K562 (cell line): ENCODE results near the gene SYPL2. TPM values are rescaled to one million over a fixed set of nuclear protein-coding genes. Genes with fewer than 3 reads are reported as not detected.
A peak's percentile ranks its signal among the peaks of the same experiment; 100 is the strongest.

Source experiments
- ATAC-seq: fragments of 200-7000 bp; cut with Tn5 transposase; 3 replicates; pipeline ENCODE4 v1.9.1; 2020; ENCODE audit warnings: moderate library complexity
- BruUV-seq: library from RNA; stranded (reverse); fragments of 400-500 nt; replicated peaks from 2 replicates; lab custom pipeline; 2021; lab: Mats Ljungman, UMichigan
- CTCF ChIA-PET: fragments of 300-600 bp; formaldehyde crosslinking; extraction: SDS; loops from one replicate; lab custom pipeline; 2021; ENCODE audit warnings: low intra/inter-chr PET ratio; lab: Yijun Ruan, JAX
- POLR2A ChIA-PET: fragments of 300-600, 350-650 bp; sonication (Branson Sonifier 250); formaldehyde crosslinking; extraction: SDS; loops from one replicate; lab custom pipeline; 2021; ENCODE audit warnings: antibody characterized with exemption, inconsistent platforms; lab: Yijun Ruan, JAX
- DNase-seq, 4 experiments: peaks; one replicate each; pipeline versions ENCODE4 v3.0.0 to v3.0.0-alpha.2; 2011 to 2018; ENCODE audit warnings: low spot score in 3 of 4, mixed read lengths in 3 of 4; ENCODE audit errors: extremely low read depth in 1 of 4
- FAIRE-seq: peaks from 2 replicates; lab custom pipeline; 2011; peaks lifted over from hg19 to GRCh38; lab: Jason Lieb, UNC
- H2AFZ ChIP-seq: 2 replicates; pipeline ENCODE4 v1.6.0; 2011; ENCODE audit warnings: low read depth, low read length, control low read depth, inconsistent platforms
- H3K27ac ChIP-seq: fragments of 200-600 bp; 3 replicates; pipeline ENCODE4 v1.8.0; 2011; ENCODE audit warnings: low read depth, mild to moderate bottlenecking, control low read depth, inconsistent platforms, low read length, moderate library complexity, mixed read lengths; ENCODE audit errors: extremely low read depth
- H3K27me3 ChIP-seq, 2 experiments: fragments of 300-600 bp in 1 of 2; 2 replicates in 1 of 2; 3 replicates in 1 of 2; pipeline versions ENCODE4 v1.6.0 to v1.8.0; 2011; ENCODE audit warnings: inconsistent platforms in 2 of 2, low read length in 2 of 2, mild to moderate bottlenecking in 1 of 2, mixed read lengths in 1 of 2, moderate library complexity in 1 of 2; ENCODE audit not compliant: control insufficient read depth in 2 of 2, insufficient read depth in 2 of 2
- H3K36me3 ChIP-seq: fragments of 300-600 bp; 3 replicates; pipeline ENCODE4 v1.8.0; 2011; ENCODE audit warnings: mild to moderate bottlenecking, low read length, inconsistent platforms; ENCODE audit not compliant: control insufficient read depth, insufficient read depth
- H3K4me1 ChIP-seq, 2 experiments: fragments of 200-600 bp in 1 of 2; replicated peaks in 1 of 2; 2 replicates in 1 of 2; 3 replicates in 1 of 2; pipeline versions ENCODE4 v1.5.1 to v1.8.0; 2011; ENCODE audit warnings: inconsistent platforms in 2 of 2, low read length in 2 of 2, mild to moderate bottlenecking in 1 of 2, mixed read lengths in 1 of 2, moderate library complexity in 1 of 2; ENCODE audit not compliant: control insufficient read depth in 2 of 2, insufficient read depth in 2 of 2
- H3K4me2 ChIP-seq: 2 replicates; pipeline ENCODE4 v1.6.1; 2011; ENCODE audit warnings: low read length, control low read depth, inconsistent platforms, mixed read lengths; ENCODE audit not compliant: insufficient read depth
- H3K4me3 ChIP-seq: fragments of 200-600 bp; sonication (generic), shearing (Covaris generic); 2 replicates; pipeline ENCODE4 v1.5.1; 2016; ENCODE audit warnings: control low read depth, inconsistent platforms
- H3K79me2 ChIP-seq: fragments of 200-600 bp; 3 replicates; pipeline ENCODE4 v1.8.0; 2011; ENCODE audit warnings: low read length, inconsistent platforms; ENCODE audit not compliant: control insufficient read depth, insufficient read depth
- H3K9ac ChIP-seq, 2 experiments: 2 replicates each; pipeline versions ENCODE4 v1.6.0 to v1.6.1; 2011; ENCODE audit warnings: low read depth in 2 of 2, low read length in 2 of 2, control low read depth in 1 of 2, inconsistent platforms in 1 of 2, mild to moderate bottlenecking in 1 of 2, mixed read lengths in 1 of 2; ENCODE audit not compliant: insufficient read depth in 1 of 2
- H3K9me1 ChIP-seq: one replicate; pipeline ENCODE4 v1.6.0; 2011; ENCODE audit warnings: inconsistent platforms, mild to moderate bottlenecking, low read length, moderate library complexity; ENCODE audit not compliant: control insufficient read depth, insufficient read depth
- H3K9me3 ChIP-seq: replicated peaks from 2 replicates; pipeline ENCODE4 v1.5.1; 2011; ENCODE audit warnings: low read depth, low read length, inconsistent platforms; ENCODE audit not compliant: control insufficient read depth, insufficient read depth
- H4K20me1 ChIP-seq: replicated peaks from 2 replicates; pipeline ENCODE4 v1.6.1; 2011; ENCODE audit warnings: low read length, inconsistent platforms, mixed read lengths; ENCODE audit not compliant: control insufficient read depth, insufficient read depth
- NCOA4 ChIP-seq: fragments of 450-650 bp; IDR thresholded peaks from 2 replicates; pipeline ENCODE4 v1.6.1; 2018; ENCODE audit warnings: mild to moderate bottlenecking; ENCODE audit not compliant: partially characterized antibody
- POLR2H ChIP-seq: IDR thresholded peaks from 2 replicates; pipeline ENCODE4 v1.6.1; 2016; ENCODE audit warnings: missing genetic modification characterization, low read depth, mild to moderate bottlenecking, control low read depth, missing compliant biosample characterization, moderate library complexity
- PPARD ChIP-seq: fragments of 250-450 bp; sonication (Bioruptor Pico); IDR thresholded peaks from 2 replicates; pipeline ENCODE4 v1.8.0; 2022; ENCODE audit warnings: inconsistent platforms, mild to moderate bottlenecking, moderate library complexity
- SMC3 ChIP-seq: conservative IDR thresholded peaks from 2 replicates; pipeline ENCODE4 v1.6.1; 2011; ENCODE audit warnings: low read depth, low read length, improper control_type of control experiment; ENCODE audit not compliant: insufficient read depth
- WGBS: fragments of 100-300 bp; shearing (Covaris generic); methylation state at CpG from one replicate; pipeline ENCODE4 v1.1.6; 2016; ENCODE audit warnings: low coverage, mixed read lengths; ENCODE audit not compliant: insufficient coverage; ENCODE audit errors: missing lambda C conversion rate; 5-methylcytosine and 5-hydroxymethylcytosine counted together
- in situ Hi-C: fragments of 300-500 bp; cut with MboI; formaldehyde crosslinking; loops from 4 replicates; pipeline ENCODE4 v1.15.0; 2018; ENCODE audit warnings: inconsistent platforms, mixed read lengths
- intact Hi-C: fragments of 100-400 bp; cut with micrococcal nuclease; formaldehyde crosslinking; loops from 2 replicates; pipeline ENCODE4 v1.14.2; 2022
- polyA plus RNA-seq, 8 experiments: library from polyadenylated mRNA; depleted of rRNA in 4 of 8; stranded (reverse) in 5 of 8; unstranded in 3 of 8; fragments of >200 nt; fragmentation: Nextera tagmentation in 2 of 8; fragmentation: Illumina TruSeq in 1 of 8; extraction: Ambion mirVana in 2 of 8; extraction: Trizol in 1 of 8; gene quantifications; 2 replicates each; pipeline versions ENCODE4 v1.2.1 to v1.2.3, GENCODE V29; 2011 to 2014; ENCODE audit warnings: inconsistent platforms in 1 of 8, missing spikeins in 1 of 8
- total RNA-seq, 7 experiments: library from RNA; depleted of rRNA in 6 of 7; stranded (reverse); fragments of >200 nt in 6 of 7; fragmentation: Illumina TruSeq in 2 of 7; extraction: Trizol in 2 of 7; gene quantifications; 2 replicates each; pipeline versions ENCODE4 v1.2.1 to v1.2.3, GENCODE V29; 2011 to 2021; ENCODE audit warnings: low replicate concordance in 1 of 7
- TF ChIP-seq, protein P1 (sequence below): fragments of 450-650 bp; IDR thresholded peaks from 2 replicates; pipeline ENCODE4 v1.6.1; 2016; ENCODE audit warnings: mild to moderate bottlenecking, moderate library complexity
- TF ChIP-seq, protein P2 (sequence below): sonication (generic); IDR thresholded peaks from 2 replicates; pipeline ENCODE4 v1.6.1; 2016

Gene SYPL2
- total and polyA plus RNA-seq, 9 of the 15 experiments (the other 6 are each of a cell fraction or from before 2014, with no cell fraction given), result 0.03 to 0.20 (median 0.07) TPM; not detected in 2

DNA sequence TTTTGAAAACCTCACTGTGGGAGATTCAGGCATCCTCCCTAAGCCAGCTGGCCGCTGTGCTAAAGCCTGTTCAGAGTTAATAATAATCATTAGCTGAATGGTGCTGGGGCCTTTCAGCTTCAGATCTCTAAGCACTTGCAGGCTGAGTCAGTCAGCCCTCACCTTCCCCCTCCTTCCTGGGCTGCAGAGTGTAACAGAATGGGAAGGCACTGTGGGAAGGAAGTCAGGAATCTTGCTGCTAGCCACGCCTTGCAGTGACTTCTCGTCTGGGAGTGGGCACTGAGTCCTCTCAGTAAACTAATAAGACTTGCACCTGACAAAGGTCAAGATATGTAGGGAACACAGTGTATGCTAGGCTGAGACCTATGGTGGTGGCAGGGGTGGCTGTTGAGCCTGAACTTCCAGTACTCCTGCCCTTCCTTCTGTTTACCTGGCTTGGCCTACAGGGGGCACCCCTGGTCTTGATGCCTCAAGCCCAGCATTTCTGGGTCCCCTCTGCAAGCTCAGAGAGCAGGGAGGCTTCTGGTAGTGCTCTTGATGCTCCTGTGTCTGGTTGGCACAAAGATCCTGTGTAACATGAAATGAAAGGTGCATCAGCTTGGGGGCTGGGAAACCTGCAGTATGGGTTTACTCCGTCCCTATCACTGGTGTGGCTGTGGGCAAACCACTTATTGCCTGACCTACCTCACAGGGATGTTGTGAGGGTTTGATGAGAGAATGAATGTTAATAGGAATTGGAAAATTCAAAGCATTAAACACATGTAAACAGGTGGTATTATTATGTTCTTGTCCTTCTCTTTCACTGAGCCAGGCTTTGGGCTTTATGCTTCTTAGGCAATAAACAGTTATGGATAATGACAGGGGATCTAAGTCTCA lies 33.6 kb downstream of the SYPL2 start:
- BruUV-seq, result no TSS peak
- WGBS, result 70% methylated on average over 4 of the region's 4 CpGs
- FAIRE-seq, result peak; percentile 68
- Histone ChIP-seq H2AFZ (no peak overlapping the region), H3K9me1 (no peaks in the 10 kb centered on the region), H3K79me2 (no peaks in the 10 kb centered on the region), H3K27ac (no peak overlapping the region), H3K4me2 (no peak overlapping the region), H3K9ac (no peak overlapping the region), H3K27me3 (no peaks in the 10 kb centered on the region), H3K4me1 (peaks cover 16 to 35% of the 10 kb centered on the region in 2 experiments), H3K4me3 (no peak overlapping the region), H3K9me3 (no peaks in the 10 kb centered on the region), H4K20me1 (no peaks in the 10 kb centered on the region; the same call in 1 of the 2 replicates), H3K36me3 (peaks cover 26% of the 10 kb centered on the region; the same call in 2 of the 3 replicates)
- peak; percentile 54 to 81 (median 66) for DNase-seq
- ChIA-PET POLR2A (interaction anchor here (0.7 to 3.1 kb wide), 4 partner anchors 8 to 35 kb away, joined by 4 to 17 read pairs (median 8); partner anchors contain the start of gene AMIGO1), CTCF (interaction anchor here (0.9 to 6.4 kb wide), 2 partner anchors 31 to 35 kb away, joined by 5 to 84 read pairs; no protein-coding TSS in a partner anchor)
- ATAC-seq, result peak; percentile 79
- intact Hi-C loops, result loop anchor here (1.0 kb wide), 1 partner anchor 32 kb away; no protein-coding TSS in a partner anchor
- in situ Hi-C loops, result loop anchor here (5.0 kb wide), 1 partner anchor 32 kb away; no protein-coding TSS in a partner anchor
- TF ChIP-seq, protein P1, sequence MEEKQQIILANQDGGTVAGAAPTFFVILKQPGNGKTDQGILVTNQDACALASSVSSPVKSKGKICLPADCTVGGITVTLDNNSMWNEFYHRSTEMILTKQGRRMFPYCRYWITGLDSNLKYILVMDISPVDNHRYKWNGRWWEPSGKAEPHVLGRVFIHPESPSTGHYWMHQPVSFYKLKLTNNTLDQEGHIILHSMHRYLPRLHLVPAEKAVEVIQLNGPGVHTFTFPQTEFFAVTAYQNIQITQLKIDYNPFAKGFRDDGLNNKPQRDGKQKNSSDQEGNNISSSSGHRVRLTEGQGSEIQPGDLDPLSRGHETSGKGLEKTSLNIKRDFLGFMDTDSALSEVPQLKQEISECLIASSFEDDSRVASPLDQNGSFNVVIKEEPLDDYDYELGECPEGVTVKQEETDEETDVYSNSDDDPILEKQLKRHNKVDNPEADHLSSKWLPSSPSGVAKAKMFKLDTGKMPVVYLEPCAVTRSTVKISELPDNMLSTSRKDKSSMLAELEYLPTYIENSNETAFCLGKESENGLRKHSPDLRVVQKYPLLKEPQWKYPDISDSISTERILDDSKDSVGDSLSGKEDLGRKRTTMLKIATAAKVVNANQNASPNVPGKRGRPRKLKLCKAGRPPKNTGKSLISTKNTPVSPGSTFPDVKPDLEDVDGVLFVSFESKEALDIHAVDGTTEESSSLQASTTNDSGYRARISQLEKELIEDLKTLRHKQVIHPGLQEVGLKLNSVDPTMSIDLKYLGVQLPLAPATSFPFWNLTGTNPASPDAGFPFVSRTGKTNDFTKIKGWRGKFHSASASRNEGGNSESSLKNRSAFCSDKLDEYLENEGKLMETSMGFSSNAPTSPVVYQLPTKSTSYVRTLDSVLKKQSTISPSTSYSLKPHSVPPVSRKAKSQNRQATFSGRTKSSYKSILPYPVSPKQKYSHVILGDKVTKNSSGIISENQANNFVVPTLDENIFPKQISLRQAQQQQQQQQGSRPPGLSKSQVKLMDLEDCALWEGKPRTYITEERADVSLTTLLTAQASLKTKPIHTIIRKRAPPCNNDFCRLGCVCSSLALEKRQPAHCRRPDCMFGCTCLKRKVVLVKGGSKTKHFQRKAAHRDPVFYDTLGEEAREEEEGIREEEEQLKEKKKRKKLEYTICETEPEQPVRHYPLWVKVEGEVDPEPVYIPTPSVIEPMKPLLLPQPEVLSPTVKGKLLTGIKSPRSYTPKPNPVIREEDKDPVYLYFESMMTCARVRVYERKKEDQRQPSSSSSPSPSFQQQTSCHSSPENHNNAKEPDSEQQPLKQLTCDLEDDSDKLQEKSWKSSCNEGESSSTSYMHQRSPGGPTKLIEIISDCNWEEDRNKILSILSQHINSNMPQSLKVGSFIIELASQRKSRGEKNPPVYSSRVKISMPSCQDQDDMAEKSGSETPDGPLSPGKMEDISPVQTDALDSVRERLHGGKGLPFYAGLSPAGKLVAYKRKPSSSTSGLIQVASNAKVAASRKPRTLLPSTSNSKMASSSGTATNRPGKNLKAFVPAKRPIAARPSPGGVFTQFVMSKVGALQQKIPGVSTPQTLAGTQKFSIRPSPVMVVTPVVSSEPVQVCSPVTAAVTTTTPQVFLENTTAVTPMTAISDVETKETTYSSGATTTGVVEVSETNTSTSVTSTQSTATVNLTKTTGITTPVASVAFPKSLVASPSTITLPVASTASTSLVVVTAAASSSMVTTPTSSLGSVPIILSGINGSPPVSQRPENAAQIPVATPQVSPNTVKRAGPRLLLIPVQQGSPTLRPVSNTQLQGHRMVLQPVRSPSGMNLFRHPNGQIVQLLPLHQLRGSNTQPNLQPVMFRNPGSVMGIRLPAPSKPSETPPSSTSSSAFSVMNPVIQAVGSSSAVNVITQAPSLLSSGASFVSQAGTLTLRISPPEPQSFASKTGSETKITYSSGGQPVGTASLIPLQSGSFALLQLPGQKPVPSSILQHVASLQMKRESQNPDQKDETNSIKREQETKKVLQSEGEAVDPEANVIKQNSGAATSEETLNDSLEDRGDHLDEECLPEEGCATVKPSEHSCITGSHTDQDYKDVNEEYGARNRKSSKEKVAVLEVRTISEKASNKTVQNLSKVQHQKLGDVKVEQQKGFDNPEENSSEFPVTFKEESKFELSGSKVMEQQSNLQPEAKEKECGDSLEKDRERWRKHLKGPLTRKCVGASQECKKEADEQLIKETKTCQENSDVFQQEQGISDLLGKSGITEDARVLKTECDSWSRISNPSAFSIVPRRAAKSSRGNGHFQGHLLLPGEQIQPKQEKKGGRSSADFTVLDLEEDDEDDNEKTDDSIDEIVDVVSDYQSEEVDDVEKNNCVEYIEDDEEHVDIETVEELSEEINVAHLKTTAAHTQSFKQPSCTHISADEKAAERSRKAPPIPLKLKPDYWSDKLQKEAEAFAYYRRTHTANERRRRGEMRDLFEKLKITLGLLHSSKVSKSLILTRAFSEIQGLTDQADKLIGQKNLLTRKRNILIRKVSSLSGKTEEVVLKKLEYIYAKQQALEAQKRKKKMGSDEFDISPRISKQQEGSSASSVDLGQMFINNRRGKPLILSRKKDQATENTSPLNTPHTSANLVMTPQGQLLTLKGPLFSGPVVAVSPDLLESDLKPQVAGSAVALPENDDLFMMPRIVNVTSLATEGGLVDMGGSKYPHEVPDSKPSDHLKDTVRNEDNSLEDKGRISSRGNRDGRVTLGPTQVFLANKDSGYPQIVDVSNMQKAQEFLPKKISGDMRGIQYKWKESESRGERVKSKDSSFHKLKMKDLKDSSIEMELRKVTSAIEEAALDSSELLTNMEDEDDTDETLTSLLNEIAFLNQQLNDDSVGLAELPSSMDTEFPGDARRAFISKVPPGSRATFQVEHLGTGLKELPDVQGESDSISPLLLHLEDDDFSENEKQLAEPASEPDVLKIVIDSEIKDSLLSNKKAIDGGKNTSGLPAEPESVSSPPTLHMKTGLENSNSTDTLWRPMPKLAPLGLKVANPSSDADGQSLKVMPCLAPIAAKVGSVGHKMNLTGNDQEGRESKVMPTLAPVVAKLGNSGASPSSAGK, result no peak
- TF ChIP-seq, protein P2, sequence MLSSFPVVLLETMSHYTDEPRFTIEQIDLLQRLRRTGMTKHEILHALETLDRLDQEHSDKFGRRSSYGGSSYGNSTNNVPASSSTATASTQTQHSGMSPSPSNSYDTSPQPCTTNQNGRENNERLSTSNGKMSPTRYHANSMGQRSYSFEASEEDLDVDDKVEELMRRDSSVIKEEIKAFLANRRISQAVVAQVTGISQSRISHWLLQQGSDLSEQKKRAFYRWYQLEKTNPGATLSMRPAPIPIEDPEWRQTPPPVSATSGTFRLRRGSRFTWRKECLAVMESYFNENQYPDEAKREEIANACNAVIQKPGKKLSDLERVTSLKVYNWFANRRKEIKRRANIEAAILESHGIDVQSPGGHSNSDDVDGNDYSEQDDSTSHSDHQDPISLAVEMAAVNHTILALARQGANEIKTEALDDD, result no peak
- TF ChIP-seq POLR2H (tag) (no peak), PPARD (CRISPR knock-in tag) (no peak), NCOA4 (no peak), SMC3 (0 out of 2 replicates have a peak, but pooled peaks have one; percentile 33)
